Measurements from ENCODE around the gene FBH1. TPM values are rescaled to one million over a fixed set of nuclear protein-coding genes. Genes with fewer than 3 reads are reported as not detected.

The FBH1 gene
- total RNA-seq, 1 experiment from 2014 or later, result 50.5 TPM

- ChIA-PET POLR2A (no interaction called here), CTCF (no interaction called here)
- in situ Hi-C loops (cut with HindIII; ENCODE audit: low pct_unique_long_range_greater_than_20kb, low sequenced_read_pairs), result no loop called here
- ATAC-seq (no peak), DNase-seq (ENCODE audit: low read depth, low spot score) (no peak)
- Histone ChIP-seq H3K4me3 (ENCODE audit: low read depth in 2 of 2, low read length in 2 of 2) (no peak overlapping the region), H3K4me1 (ENCODE audit: control insufficient read depth, insufficient read depth, low read length) (no peaks in the 10 kb centered on the region), H3K27me3 (ENCODE audit: control insufficient read depth, insufficient read depth, low read length) (no peaks in the 10 kb centered on the region), H3K9me3 (ENCODE audit: control insufficient read depth, insufficient read depth, low read depth, low read length) (no peaks in the 10 kb centered on the region), H3K27ac (ENCODE audit: low read length) (no peak overlapping the region), H3K36me3 (ENCODE audit: control insufficient read depth, insufficient read depth, low read length) (peaks cover under 1% of the 10 kb centered on the region; the same call in 1 of the 2 replicates)
- BruUV-seq (replicated peaks), result no TSS peak
- intact Hi-C loops (cut with micrococcal nuclease; ENCODE audit: unreplicated experiment), result loop anchor here (5.0 kb wide), 1 partner anchor 59 kb away; the partner anchor contains the start of gene GDI2
- no peak for TF ChIP-seq SIN3A (IDR thresholded peaks at IDR 0.05; ENCODE audit: borderline replicate concordance, insufficient read depth, low read depth, low read length)
- TF ChIP-seq CTCF (IDR thresholded peaks at IDR 0.05), result no peak
- no peak for TF ChIP-seq REST (IDR thresholded peaks at IDR 0.05; ENCODE audit: insufficient read depth in 1 of 2, low read depth in 2 of 2, low read length in 1 of 2)
- TF ChIP-seq POLR2AphosphoS5 (IDR thresholded peaks at IDR 0.05; ENCODE audit: low read depth, low read length), result no peak
- TF ChIP-seq TCF7L2 (IDR thresholded peaks at IDR 0.05; ENCODE audit: low read depth, low read length), result no peak
These were observed 18.4 kb upstream of the FBH1 start for GRCh38 chr10:5871596-5871995.

- H3K4me3 ChIP-seq (ENCODE audit: low read depth in 2 of 2, low read length in 2 of 2), result no peak overlapping the region
- intact Hi-C loops (cut with micrococcal nuclease; ENCODE audit: unreplicated experiment) (loop anchor here (5.0 kb wide), 1 partner anchor 61 kb away; the partner anchor contains the start of gene GDI2), in situ Hi-C loops (cut with HindIII; ENCODE audit: low pct_unique_long_range_greater_than_20kb, low sequenced_read_pairs) (no loop called here)
- DNase-seq (ENCODE audit: low read depth, low spot score), result peak; percentile 48
- H3K9me3 ChIP-seq (ENCODE audit: control insufficient read depth, insufficient read depth, low read depth, low read length), result no peaks in the 10 kb centered on the region
- peak; percentile 88 for ATAC-seq
- BruUV-seq (replicated peaks), result no TSS peak
- POLR2A ChIA-PET, result interaction anchor here (0.6 kb wide), 1 partner anchor 62 kb away, joined by 4 read pairs; no protein-coding TSS in a partner anchor
- TF ChIP-seq TCF7L2 (IDR thresholded peaks at IDR 0.05; ENCODE audit: low read depth, low read length), result no peak
- TF ChIP-seq CTCF (IDR thresholded peaks at IDR 0.05), result peak; percentile 76
- TF ChIP-seq POLR2AphosphoS5 (IDR thresholded peaks at IDR 0.05; ENCODE audit: low read depth, low read length), result no peak
- TF ChIP-seq SIN3A (IDR thresholded peaks at IDR 0.05; ENCODE audit: borderline replicate concordance, insufficient read depth, low read depth, low read length), result no peak
- TF ChIP-seq REST (IDR thresholded peaks at IDR 0.05; ENCODE audit: insufficient read depth in 1 of 2, low read depth in 2 of 2, low read length in 1 of 2), result no peak
- CTCF ChIA-PET, result interaction anchor here (0.7 kb wide), 2 partner anchors 63 to 307 kb away, joined by 3 to 6 read pairs; no protein-coding TSS in a partner anchor
- H3K4me1 ChIP-seq (ENCODE audit: control insufficient read depth, insufficient read depth, low read length), result no peaks in the 10 kb centered on the region
- no peaks in the 10 kb centered on the region for H3K27me3 ChIP-seq (ENCODE audit: control insufficient read depth, insufficient read depth, low read length)
- no peak overlapping the region for H3K27ac ChIP-seq (ENCODE audit: low read length)
- H3K36me3 ChIP-seq (ENCODE audit: control insufficient read depth, insufficient read depth, low read length), result peaks cover 2% of the 10 kb centered on the region
These were observed 16.5 kb upstream of the FBH1 start for GRCh38 chr10:5873515-5873995.
